ENCODE measurements around the gene RAB25. TPM values are rescaled to one million over a fixed set of nuclear protein-coding genes. Genes with fewer than 3 reads are reported as not detected.

The RAB25 gene
- total and polyA plus RNA-seq, 4 donors, result 0.67 to 2.0 (median 0.92) TPM

DNA sequence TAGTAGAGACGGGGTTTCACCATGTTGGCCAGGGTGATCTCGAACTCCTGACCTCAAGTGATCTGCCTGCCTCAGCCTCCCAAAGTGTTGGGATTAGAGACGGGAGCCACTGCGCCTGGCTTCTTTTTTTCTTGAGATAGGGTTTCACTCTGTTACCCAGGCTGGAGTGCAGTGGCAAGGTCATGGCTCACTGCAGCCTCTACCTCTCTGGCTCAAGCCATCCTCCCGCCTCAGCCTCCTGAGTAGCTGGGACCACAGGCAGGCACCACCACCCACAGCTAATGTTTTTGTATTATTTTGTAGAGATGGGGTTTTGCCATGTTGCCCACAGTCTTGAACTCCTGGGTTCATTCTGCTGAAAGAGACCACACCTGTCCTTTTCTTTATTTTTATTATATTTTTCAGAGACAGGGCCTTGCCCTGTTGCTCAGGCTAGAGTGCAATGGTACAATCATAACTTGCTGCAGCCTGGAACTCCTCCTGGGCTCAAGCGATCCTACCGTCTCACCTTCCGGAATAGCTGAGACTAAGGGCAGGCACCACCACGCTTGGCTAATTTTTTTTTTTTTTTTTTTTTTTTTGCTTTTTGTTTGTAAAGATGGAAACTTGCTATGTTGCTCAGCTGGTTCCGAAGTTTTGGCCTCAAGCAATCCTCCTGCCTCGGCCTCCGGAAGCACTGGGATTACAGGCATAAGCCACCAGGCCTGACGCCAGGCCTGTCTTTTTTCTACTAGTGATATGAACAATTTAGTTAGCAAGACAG is 56.6 kb downstream of the RAB25 start:
- H3K9ac ChIP-seq (ENCODE audit: low read depth in 1 of 2, low read length in 2 of 2), result peak overlapping the region; percentile 76 to 95
- no peak for DNase-seq (ENCODE audit: low spot score)
- peaks cover 16 to 60% (median 41%) of the 10 kb centered on the region in 4 donors for H3K4me1 ChIP-seq (ENCODE audit: control insufficient read depth in 4 of 4, insufficient read depth in 4 of 4, low read length in 3 of 4)
- TF ChIP-seq YY1 (IDR thresholded peaks at IDR 0.05), result no peak
- TF ChIP-seq NR2F2 (IDR thresholded peaks at IDR 0.05), result no peak
- TF ChIP-seq, protein P1, sequence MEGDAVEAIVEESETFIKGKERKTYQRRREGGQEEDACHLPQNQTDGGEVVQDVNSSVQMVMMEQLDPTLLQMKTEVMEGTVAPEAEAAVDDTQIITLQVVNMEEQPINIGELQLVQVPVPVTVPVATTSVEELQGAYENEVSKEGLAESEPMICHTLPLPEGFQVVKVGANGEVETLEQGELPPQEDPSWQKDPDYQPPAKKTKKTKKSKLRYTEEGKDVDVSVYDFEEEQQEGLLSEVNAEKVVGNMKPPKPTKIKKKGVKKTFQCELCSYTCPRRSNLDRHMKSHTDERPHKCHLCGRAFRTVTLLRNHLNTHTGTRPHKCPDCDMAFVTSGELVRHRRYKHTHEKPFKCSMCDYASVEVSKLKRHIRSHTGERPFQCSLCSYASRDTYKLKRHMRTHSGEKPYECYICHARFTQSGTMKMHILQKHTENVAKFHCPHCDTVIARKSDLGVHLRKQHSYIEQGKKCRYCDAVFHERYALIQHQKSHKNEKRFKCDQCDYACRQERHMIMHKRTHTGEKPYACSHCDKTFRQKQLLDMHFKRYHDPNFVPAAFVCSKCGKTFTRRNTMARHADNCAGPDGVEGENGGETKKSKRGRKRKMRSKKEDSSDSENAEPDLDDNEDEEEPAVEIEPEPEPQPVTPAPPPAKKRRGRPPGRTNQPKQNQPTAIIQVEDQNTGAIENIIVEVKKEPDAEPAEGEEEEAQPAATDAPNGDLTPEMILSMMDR (IDR thresholded peaks at IDR 0.05; ENCODE audit: low read depth, low read length, missing input control), result no peak
- TF ChIP-seq RXRA (IDR thresholded peaks at IDR 0.05), result no peak
- TF ChIP-seq, protein P2, sequence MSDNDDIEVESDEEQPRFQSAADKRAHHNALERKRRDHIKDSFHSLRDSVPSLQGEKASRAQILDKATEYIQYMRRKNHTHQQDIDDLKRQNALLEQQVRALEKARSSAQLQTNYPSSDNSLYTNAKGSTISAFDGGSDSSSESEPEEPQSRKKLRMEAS (IDR thresholded peaks at IDR 0.05), result no peak
- TF ChIP-seq, protein P3, sequence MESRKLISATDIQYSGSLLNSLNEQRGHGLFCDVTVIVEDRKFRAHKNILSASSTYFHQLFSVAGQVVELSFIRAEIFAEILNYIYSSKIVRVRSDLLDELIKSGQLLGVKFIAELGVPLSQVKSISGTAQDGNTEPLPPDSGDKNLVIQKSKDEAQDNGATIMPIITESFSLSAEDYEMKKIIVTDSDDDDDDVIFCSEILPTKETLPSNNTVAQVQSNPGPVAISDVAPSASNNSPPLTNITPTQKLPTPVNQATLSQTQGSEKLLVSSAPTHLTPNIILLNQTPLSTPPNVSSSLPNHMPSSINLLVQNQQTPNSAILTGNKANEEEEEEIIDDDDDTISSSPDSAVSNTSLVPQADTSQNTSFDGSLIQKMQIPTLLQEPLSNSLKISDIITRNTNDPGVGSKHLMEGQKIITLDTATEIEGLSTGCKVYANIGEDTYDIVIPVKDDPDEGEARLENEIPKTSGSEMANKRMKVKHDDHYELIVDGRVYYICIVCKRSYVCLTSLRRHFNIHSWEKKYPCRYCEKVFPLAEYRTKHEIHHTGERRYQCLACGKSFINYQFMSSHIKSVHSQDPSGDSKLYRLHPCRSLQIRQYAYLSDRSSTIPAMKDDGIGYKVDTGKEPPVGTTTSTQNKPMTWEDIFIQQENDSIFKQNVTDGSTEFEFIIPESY (IDR thresholded peaks at IDR 0.05), result no peak
- TF ChIP-seq SP1 (IDR thresholded peaks at IDR 0.05), result no peak
- TF ChIP-seq FOXA2 (IDR thresholded peaks at IDR 0.05), result no peak
- no peak for TF ChIP-seq JUND (IDR thresholded peaks at IDR 0.05)
- TF ChIP-seq TAF1 (conservative IDR thresholded peaks at IDR 0.05), result no peak
- no peak for TF ChIP-seq EGR1 (IDR thresholded peaks at IDR 0.05; ENCODE audit: low read depth in 2 of 2)
- TF ChIP-seq, protein P4, sequence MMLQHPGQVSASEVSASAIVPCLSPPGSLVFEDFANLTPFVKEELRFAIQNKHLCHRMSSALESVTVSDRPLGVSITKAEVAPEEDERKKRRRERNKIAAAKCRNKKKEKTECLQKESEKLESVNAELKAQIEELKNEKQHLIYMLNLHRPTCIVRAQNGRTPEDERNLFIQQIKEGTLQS (IDR thresholded peaks at IDR 0.05), result no peak
- TF ChIP-seq HNF4A (conservative IDR thresholded peaks at IDR 0.05), result no peak
- no peak for TF ChIP-seq HNF4G (IDR thresholded peaks at IDR 0.05)
- TF ChIP-seq, protein P5, sequence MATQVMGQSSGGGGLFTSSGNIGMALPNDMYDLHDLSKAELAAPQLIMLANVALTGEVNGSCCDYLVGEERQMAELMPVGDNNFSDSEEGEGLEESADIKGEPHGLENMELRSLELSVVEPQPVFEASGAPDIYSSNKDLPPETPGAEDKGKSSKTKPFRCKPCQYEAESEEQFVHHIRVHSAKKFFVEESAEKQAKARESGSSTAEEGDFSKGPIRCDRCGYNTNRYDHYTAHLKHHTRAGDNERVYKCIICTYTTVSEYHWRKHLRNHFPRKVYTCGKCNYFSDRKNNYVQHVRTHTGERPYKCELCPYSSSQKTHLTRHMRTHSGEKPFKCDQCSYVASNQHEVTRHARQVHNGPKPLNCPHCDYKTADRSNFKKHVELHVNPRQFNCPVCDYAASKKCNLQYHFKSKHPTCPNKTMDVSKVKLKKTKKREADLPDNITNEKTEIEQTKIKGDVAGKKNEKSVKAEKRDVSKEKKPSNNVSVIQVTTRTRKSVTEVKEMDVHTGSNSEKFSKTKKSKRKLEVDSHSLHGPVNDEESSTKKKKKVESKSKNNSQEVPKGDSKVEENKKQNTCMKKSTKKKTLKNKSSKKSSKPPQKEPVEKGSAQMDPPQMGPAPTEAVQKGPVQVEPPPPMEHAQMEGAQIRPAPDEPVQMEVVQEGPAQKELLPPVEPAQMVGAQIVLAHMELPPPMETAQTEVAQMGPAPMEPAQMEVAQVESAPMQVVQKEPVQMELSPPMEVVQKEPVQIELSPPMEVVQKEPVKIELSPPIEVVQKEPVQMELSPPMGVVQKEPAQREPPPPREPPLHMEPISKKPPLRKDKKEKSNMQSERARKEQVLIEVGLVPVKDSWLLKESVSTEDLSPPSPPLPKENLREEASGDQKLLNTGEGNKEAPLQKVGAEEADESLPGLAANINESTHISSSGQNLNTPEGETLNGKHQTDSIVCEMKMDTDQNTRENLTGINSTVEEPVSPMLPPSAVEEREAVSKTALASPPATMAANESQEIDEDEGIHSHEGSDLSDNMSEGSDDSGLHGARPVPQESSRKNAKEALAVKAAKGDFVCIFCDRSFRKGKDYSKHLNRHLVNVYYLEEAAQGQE (IDR thresholded peaks at IDR 0.05), result no peak
- no peak for TF ChIP-seq RAD21 (IDR thresholded peaks at IDR 0.05)
- peak overlapping the region in 2 of 3 donors; percentile 5 to 21 for H3K4me3 ChIP-seq (ENCODE audit: low read depth in 1 of 3, low read length in 3 of 3)
- H3K27me3 ChIP-seq (ENCODE audit: control insufficient read depth in 4 of 4, insufficient read depth in 4 of 4, low read length in 3 of 4), result no peaks in the 10 kb centered on the region
- H3K27ac ChIP-seq (ENCODE audit: low read depth in 1 of 2, low read length in 2 of 2), result peak overlapping the region; percentile 80 to 81
- no peaks in the 10 kb centered on the region for H3K9me3 ChIP-seq (ENCODE audit: control insufficient read depth in 4 of 4, low read length in 3 of 4)
- no peaks in the 10 kb centered on the region for H3K36me3 ChIP-seq (ENCODE audit: control insufficient read depth in 4 of 4, insufficient read depth in 3 of 4, low read depth in 1 of 4, low read length in 3 of 4)
- 60% methylated on average over 13 of the region's 13 CpGs for WGBS
